Measurements from ENCODE around the gene GRM7. TPM values are rescaled to one million over a fixed set of nuclear protein-coding genes. Genes with fewer than 3 reads are reported as not detected.
A peak's percentile ranks its signal among the peaks of the same experiment; 100 is the strongest.

The GRM7 gene
- polyA plus RNA-seq, 4 donors: 0.01 to 0.30 TPM; not detected in 2

- H3K4me1 ChIP-seq (ENCODE audit: control insufficient read depth in 3 of 3, insufficient read depth in 2 of 3, low read depth in 1 of 3, low read length in 2 of 3): no peaks in the 10 kb centered on the region
- H3K36me3 ChIP-seq (ENCODE audit: control insufficient read depth in 3 of 3, insufficient read depth in 2 of 3, low read depth in 1 of 3, low read length in 3 of 3): no peaks in the 10 kb centered on the region
- WGBS, 3 donors: 60 to 79% (median 73%) methylated on average over 3 of the region's 3 CpGs
- peaks cover 0 to 10% of the 10 kb centered on the region in 2 donors for H3K9me3 ChIP-seq (ENCODE audit: control insufficient read depth in 2 of 2, insufficient read depth in 1 of 2, low read depth in 1 of 2, low read length in 1 of 2)
- no peak overlapping the region for H3K27ac ChIP-seq (ENCODE audit: low read depth in 1 of 3, low read length in 2 of 3)
- no peaks in the 10 kb centered on the region for H3K27me3 ChIP-seq (ENCODE audit: control insufficient read depth in 3 of 3, insufficient read depth in 3 of 3, low read length in 3 of 3)
- no peak for FAIRE-seq
- H3K4me3 ChIP-seq (ENCODE audit: low read depth in 1 of 3, low read length in 3 of 3): no peak overlapping the region
- no peak for DNase-seq
Measured at GRCh38 chr3:6994081-6994668, 133.3 kb downstream of the GRM7 start.

- Histone ChIP-seq H3K4me3 (ENCODE audit: low read depth in 1 of 3, low read length in 3 of 3) (no peak overlapping the region), H3K27me3 (ENCODE audit: control insufficient read depth in 3 of 3, insufficient read depth in 3 of 3, low read length in 3 of 3) (no peaks in the 10 kb centered on the region), H3K27ac (ENCODE audit: low read depth in 1 of 3, low read length in 2 of 3) (no peak overlapping the region), H3K36me3 (ENCODE audit: control insufficient read depth in 3 of 3, insufficient read depth in 2 of 3, low read depth in 1 of 3, low read length in 3 of 3) (no peaks in the 10 kb centered on the region), H3K9me3 (ENCODE audit: control insufficient read depth in 2 of 2, insufficient read depth in 1 of 2, low read depth in 1 of 2, low read length in 1 of 2) (peaks cover 0 to 10% of the 10 kb centered on the region in 2 donors), H3K4me1 (ENCODE audit: control insufficient read depth in 3 of 3, insufficient read depth in 2 of 3, low read depth in 1 of 3, low read length in 2 of 3) (no peaks in the 10 kb centered on the region)
- WGBS, 3 donors: 14 to 53% (median 31%) methylated on average over 1 of the region's 1 CpG
- FAIRE-seq: no peak
- DNase-seq: no peak
Measured at GRCh38 chr3:7000501-7000900, 139.6 kb downstream of the GRM7 start.

- H3K27ac ChIP-seq (ENCODE audit: low read depth in 1 of 3, low read length in 2 of 3): no peak overlapping the region
- FAIRE-seq (no peak), DNase-seq (no peak)
- H3K27me3 ChIP-seq (ENCODE audit: control insufficient read depth in 3 of 3, insufficient read depth in 3 of 3, low read length in 3 of 3): no peaks in the 10 kb centered on the region
- no peaks in the 10 kb centered on the region for H3K36me3 ChIP-seq (ENCODE audit: control insufficient read depth in 3 of 3, insufficient read depth in 2 of 3, low read depth in 1 of 3, low read length in 3 of 3)
- no peaks in the 10 kb centered on the region for H3K4me1 ChIP-seq (ENCODE audit: control insufficient read depth in 3 of 3, insufficient read depth in 2 of 3, low read depth in 1 of 3, low read length in 2 of 3)
- H3K4me3 ChIP-seq (ENCODE audit: low read depth in 1 of 3, low read length in 3 of 3): no peak overlapping the region
- WGBS, 3 donors: 68 to 84% (median 75%) methylated on average over 4 of the region's 4 CpGs
- peaks cover 0 to 10% of the 10 kb centered on the region in 2 donors for H3K9me3 ChIP-seq (ENCODE audit: control insufficient read depth in 2 of 2, insufficient read depth in 1 of 2, low read depth in 1 of 2, low read length in 1 of 2)
Measured at GRCh38 chr3:7001370-7001769, 140.5 kb downstream of the GRM7 start.

- FAIRE-seq (no peak), DNase-seq (no peak)
- H3K36me3 ChIP-seq (ENCODE audit: control insufficient read depth in 3 of 3, insufficient read depth in 2 of 3, low read depth in 1 of 3, low read length in 3 of 3): no peaks in the 10 kb centered on the region
- no peaks in the 10 kb centered on the region for H3K4me1 ChIP-seq (ENCODE audit: control insufficient read depth in 3 of 3, insufficient read depth in 2 of 3, low read depth in 1 of 3, low read length in 2 of 3)
- no peak overlapping the region for H3K27ac ChIP-seq (ENCODE audit: low read depth in 1 of 3, low read length in 2 of 3)
- no peaks in the 10 kb centered on the region for H3K27me3 ChIP-seq (ENCODE audit: control insufficient read depth in 3 of 3, insufficient read depth in 3 of 3, low read length in 3 of 3)
- WGBS, 3 donors: 65 to 70% (median 67%) methylated on average over 5 of the region's 5 CpGs
- no peak overlapping the region for H3K4me3 ChIP-seq (ENCODE audit: low read depth in 1 of 3, low read length in 3 of 3)
- H3K9me3 ChIP-seq (ENCODE audit: control insufficient read depth in 2 of 2, insufficient read depth in 1 of 2, low read depth in 1 of 2, low read length in 1 of 2): no peaks in the 10 kb centered on the region
Measured at GRCh38 chr3:7015683-7016440, 154.9 kb downstream of the GRM7 start.

- FAIRE-seq (no peak), DNase-seq (no peak)
- Histone ChIP-seq H3K27ac (ENCODE audit: low read depth in 1 of 3, low read length in 2 of 3) (no peak overlapping the region), H3K27me3 (ENCODE audit: control insufficient read depth in 3 of 3, insufficient read depth in 3 of 3, low read length in 3 of 3) (no peaks in the 10 kb centered on the region), H3K4me1 (ENCODE audit: control insufficient read depth in 3 of 3, insufficient read depth in 2 of 3, low read depth in 1 of 3, low read length in 2 of 3) (no peaks in the 10 kb centered on the region), H3K9me3 (ENCODE audit: control insufficient read depth in 2 of 2, insufficient read depth in 1 of 2, low read depth in 1 of 2, low read length in 1 of 2) (no peaks in the 10 kb centered on the region), H3K4me3 (ENCODE audit: low read depth in 1 of 3, low read length in 3 of 3) (no peak overlapping the region), H3K36me3 (ENCODE audit: control insufficient read depth in 3 of 3, insufficient read depth in 2 of 3, low read depth in 1 of 3, low read length in 3 of 3) (no peaks in the 10 kb centered on the region)
- 42 to 52% (median 50%) methylated on average over 3 of the region's 3 CpGs for WGBS, 3 donors
Measured at GRCh38 chr3:7025581-7026300, 164.8 kb downstream of the GRM7 start.

GRCh38 chr3:7029562-7029961 is 168.6 kb downstream of the GRM7 start:
- DNase-seq (no peak), FAIRE-seq (no peak)
- Histone ChIP-seq H3K27me3 (ENCODE audit: control insufficient read depth in 3 of 3, insufficient read depth in 3 of 3, low read length in 3 of 3) (no peaks in the 10 kb centered on the region), H3K9me3 (ENCODE audit: control insufficient read depth in 2 of 2, insufficient read depth in 1 of 2, low read depth in 1 of 2, low read length in 1 of 2) (no peaks in the 10 kb centered on the region), H3K27ac (ENCODE audit: low read depth in 1 of 3, low read length in 2 of 3) (no peak overlapping the region), H3K4me3 (ENCODE audit: low read depth in 1 of 3, low read length in 3 of 3) (no peak overlapping the region), H3K4me1 (ENCODE audit: control insufficient read depth in 3 of 3, insufficient read depth in 2 of 3, low read depth in 1 of 3, low read length in 2 of 3) (no peaks in the 10 kb centered on the region), H3K36me3 (ENCODE audit: control insufficient read depth in 3 of 3, insufficient read depth in 2 of 3, low read depth in 1 of 3, low read length in 3 of 3) (no peaks in the 10 kb centered on the region)
- WGBS, 3 donors: 79 to 85% (median 84%) methylated on average over 3 of the region's 3 CpGs

- 64 to 72% (median 66%) methylated on average over 4 of the region's 4 CpGs for WGBS, 3 donors
- Histone ChIP-seq H3K9me3 (ENCODE audit: control insufficient read depth in 2 of 2, insufficient read depth in 1 of 2, low read depth in 1 of 2, low read length in 1 of 2) (no peaks in the 10 kb centered on the region), H3K27ac (ENCODE audit: low read depth in 1 of 3, low read length in 2 of 3) (no peak overlapping the region), H3K27me3 (ENCODE audit: control insufficient read depth in 3 of 3, insufficient read depth in 3 of 3, low read length in 3 of 3) (no peaks in the 10 kb centered on the region), H3K4me3 (ENCODE audit: low read depth in 1 of 3, low read length in 3 of 3) (no peak overlapping the region), H3K4me1 (ENCODE audit: control insufficient read depth in 3 of 3, insufficient read depth in 2 of 3, low read depth in 1 of 3, low read length in 2 of 3) (no peaks in the 10 kb centered on the region), H3K36me3 (ENCODE audit: control insufficient read depth in 3 of 3, insufficient read depth in 2 of 3, low read depth in 1 of 3, low read length in 3 of 3) (no peaks in the 10 kb centered on the region)
- DNase-seq: peak in 1 of 2 donors; percentile 1
- FAIRE-seq: no peak
Measured at GRCh38 chr3:7038394-7038793, 177.5 kb downstream of the GRM7 start.

- H3K27me3 ChIP-seq (ENCODE audit: control insufficient read depth in 3 of 3, insufficient read depth in 3 of 3, low read length in 3 of 3): no peaks in the 10 kb centered on the region
- DNase-seq: no peak
- 28 to 54% (median 32%) methylated on average over 1 of the region's 1 CpG for WGBS, 3 donors
- no peak overlapping the region for H3K4me3 ChIP-seq (ENCODE audit: low read depth in 1 of 3, low read length in 3 of 3)
- no peak for FAIRE-seq
- no peaks in the 10 kb centered on the region for H3K9me3 ChIP-seq (ENCODE audit: control insufficient read depth in 2 of 2, insufficient read depth in 1 of 2, low read depth in 1 of 2, low read length in 1 of 2)
- H3K36me3 ChIP-seq (ENCODE audit: control insufficient read depth in 3 of 3, insufficient read depth in 2 of 3, low read depth in 1 of 3, low read length in 3 of 3): no peaks in the 10 kb centered on the region
- H3K27ac ChIP-seq (ENCODE audit: low read depth in 1 of 3, low read length in 2 of 3): no peak overlapping the region
- H3K4me1 ChIP-seq (ENCODE audit: control insufficient read depth in 3 of 3, insufficient read depth in 2 of 3, low read depth in 1 of 3, low read length in 2 of 3): no peaks in the 10 kb centered on the region
Measured at GRCh38 chr3:7062714-7063113, 201.8 kb downstream of the GRM7 start.
